GM23248 (cell line): Measurements from ENCODE around the gene LGALS8.

Experiments
- EZH2 ChIP-seq: fragments of 200-600 bp; sonication (generic); IDR thresholded peaks from 2 replicates; pipeline ENCODE4 v1.6.1; 2018; ENCODE audit warnings: antibody characterized with exemption, mild to moderate bottlenecking; ENCODE audit not compliant: insufficient read depth, poor library complexity, severe bottlenecking
- EZH2phosphoT487 ChIP-seq: fragments of 200-600 bp; sonication (generic); IDR thresholded peaks from 2 replicates; pipeline ENCODE4 v1.6.1; 2018; ENCODE audit warnings: antibody characterized with exemption, moderate library complexity, mild to moderate bottlenecking, low read depth; ENCODE audit not compliant: insufficient read depth

GRCh38 chr1:236534151-236534651, 10.4 kb downstream of the LGALS8 start:
- TF ChIP-seq EZH2 (no peak), EZH2phosphoT487 (no peak)
